Epithelial cell of esophagus (primary cell): ENCODE data around the gene SLAMF6.

ENCODE experiments used
- DNase-seq: peaks from one replicate; pipeline ENCODE4 v3.0.0; 2010; ENCODE audit warnings: low read depth
- H3K4me3 ChIP-seq: 2 replicates; pipeline ENCODE4 v1.5.1; 2011; ENCODE audit warnings: mild to moderate bottlenecking, low read length, control low read depth
- TF ChIP-seq, protein P1 (sequence below): IDR thresholded peaks from 2 replicates; pipeline ENCODE4 v1.5.1; 2011; ENCODE audit warnings: low read depth, mild to moderate bottlenecking, low read length, control low read depth, inconsistent platforms; ENCODE audit not compliant: insufficient read depth; ENCODE audit errors: missing control alignments

SLAMF6 gene

DNA sequence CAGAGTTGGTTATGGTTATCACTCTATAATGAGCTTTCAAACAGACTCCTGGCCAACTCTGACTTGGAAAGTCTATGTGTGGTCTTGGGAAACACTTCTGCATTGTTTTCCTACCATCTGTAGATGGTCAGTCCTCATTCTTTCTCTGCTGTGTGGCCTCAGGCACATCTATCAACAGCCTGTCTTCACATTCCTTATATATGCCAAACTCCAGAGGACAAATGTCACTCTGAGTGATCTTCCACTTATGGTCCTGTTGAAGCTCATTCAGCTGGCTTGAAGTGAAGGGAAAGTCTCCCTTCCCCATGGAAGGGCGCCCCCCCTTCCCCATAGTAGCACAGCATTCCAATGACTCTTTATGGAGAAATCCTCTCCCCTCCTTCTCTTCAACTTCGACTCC, 64.0 kb downstream of the SLAMF6 start:
- H3K4me3 ChIP-seq = no peak overlapping the region
- TF ChIP-seq, protein P1, sequence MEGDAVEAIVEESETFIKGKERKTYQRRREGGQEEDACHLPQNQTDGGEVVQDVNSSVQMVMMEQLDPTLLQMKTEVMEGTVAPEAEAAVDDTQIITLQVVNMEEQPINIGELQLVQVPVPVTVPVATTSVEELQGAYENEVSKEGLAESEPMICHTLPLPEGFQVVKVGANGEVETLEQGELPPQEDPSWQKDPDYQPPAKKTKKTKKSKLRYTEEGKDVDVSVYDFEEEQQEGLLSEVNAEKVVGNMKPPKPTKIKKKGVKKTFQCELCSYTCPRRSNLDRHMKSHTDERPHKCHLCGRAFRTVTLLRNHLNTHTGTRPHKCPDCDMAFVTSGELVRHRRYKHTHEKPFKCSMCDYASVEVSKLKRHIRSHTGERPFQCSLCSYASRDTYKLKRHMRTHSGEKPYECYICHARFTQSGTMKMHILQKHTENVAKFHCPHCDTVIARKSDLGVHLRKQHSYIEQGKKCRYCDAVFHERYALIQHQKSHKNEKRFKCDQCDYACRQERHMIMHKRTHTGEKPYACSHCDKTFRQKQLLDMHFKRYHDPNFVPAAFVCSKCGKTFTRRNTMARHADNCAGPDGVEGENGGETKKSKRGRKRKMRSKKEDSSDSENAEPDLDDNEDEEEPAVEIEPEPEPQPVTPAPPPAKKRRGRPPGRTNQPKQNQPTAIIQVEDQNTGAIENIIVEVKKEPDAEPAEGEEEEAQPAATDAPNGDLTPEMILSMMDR = no peak
- no peak for DNase-seq

DNA sequence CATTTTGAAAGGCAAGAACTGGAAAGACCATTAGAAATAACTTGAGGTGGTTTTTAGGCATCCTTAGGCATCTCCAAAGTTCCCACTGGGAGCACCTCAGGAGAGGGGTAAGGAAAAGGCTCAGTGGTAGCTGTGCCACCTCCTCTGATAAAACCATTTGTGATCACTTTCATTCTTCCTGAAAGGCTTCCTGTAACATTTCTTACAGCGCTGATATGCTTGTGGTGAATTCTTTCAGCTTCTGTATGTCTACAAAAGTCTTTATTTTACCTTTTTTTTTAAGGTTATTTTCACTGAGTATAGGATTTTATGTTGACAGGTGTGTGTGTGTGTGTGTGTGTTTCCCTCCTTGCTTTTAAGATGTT, 67.9 kb downstream of the SLAMF6 start:
- H3K4me3 ChIP-seq = no peak overlapping the region
- DNase-seq = no peak
- TF ChIP-seq, protein P1 = no peak

DNA sequence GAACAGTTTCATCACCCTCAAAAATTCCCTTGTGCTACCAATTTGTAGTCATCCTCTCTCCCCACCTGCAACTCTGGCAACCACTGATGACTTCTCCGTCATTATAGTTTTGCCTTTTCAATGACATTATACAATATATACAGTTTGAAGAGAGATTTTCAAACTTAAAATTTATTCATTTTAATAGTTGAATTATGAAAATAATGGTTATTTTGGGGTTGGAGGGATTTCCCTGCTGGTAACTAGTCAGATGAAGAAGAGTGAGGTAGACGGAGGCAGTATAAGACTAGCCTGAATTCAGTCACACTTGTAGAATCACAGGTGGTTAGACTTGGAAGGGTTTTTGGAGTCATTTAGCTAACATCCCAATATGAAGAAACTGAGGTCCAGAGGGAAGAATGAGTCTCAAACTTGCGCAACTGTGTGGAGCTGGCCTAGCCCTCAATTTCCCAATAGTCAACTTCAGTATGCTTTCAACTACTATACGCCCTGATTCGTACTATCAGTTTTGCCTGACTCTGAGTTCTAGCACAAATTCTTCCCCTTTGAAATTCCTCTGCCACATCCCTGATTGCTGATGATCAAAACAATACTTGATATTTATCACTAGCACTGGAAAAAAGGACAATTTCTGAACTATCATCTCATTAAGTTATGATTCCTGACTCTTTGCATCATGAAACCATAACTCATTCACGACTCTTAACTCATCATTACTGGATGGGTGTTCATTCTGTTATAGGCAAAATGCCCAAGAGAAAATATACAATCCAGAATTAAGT, 68.5 kb downstream of the SLAMF6 start:
- no peak overlapping the region for H3K4me3 ChIP-seq
- DNase-seq = no peak
- TF ChIP-seq, protein P1 = no peak

DNA sequence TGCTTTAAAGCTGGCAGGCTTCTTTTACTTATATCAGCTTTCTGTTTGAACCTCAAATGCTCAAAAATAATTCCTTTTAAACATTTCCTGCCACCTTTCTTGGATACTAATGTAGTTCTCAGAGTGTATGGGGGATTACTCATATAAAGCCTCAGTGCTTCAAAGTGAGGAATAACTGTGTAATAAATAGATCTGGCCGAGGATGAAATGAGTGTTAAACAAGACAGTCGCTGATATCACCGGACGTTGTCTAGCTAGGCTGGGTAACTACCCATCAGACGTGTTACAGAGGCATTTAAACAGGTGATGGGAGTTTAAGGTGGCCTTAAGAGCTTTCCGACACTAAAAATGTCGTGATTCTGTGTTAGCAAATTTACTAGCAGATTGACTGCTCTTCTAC, 69.6 kb downstream of the SLAMF6 start:
- TF ChIP-seq, protein P1 = no peak
- no peak overlapping the region for H3K4me3 ChIP-seq
- DNase-seq = no peak

DNA sequence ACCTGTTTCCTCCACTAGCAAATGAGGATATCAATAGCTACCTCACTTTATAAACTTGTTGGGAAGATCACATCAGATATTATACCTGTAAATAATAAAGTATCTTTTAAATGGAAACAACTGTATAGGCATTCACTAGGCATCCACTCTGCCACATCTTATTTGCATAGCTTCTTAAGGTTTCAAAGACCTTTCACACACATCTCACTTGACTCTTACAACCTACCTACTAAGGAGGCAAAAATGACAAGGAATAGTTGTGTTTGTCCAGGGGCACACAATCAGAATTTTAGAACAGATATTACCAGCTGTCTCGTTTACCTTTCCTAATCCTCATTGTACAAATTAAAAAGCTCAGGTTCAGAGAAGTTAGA, 71.2 kb downstream of the SLAMF6 start:
- no peak for DNase-seq
- TF ChIP-seq, protein P1 = no peak
- H3K4me3 ChIP-seq = no peak overlapping the region

DNA sequence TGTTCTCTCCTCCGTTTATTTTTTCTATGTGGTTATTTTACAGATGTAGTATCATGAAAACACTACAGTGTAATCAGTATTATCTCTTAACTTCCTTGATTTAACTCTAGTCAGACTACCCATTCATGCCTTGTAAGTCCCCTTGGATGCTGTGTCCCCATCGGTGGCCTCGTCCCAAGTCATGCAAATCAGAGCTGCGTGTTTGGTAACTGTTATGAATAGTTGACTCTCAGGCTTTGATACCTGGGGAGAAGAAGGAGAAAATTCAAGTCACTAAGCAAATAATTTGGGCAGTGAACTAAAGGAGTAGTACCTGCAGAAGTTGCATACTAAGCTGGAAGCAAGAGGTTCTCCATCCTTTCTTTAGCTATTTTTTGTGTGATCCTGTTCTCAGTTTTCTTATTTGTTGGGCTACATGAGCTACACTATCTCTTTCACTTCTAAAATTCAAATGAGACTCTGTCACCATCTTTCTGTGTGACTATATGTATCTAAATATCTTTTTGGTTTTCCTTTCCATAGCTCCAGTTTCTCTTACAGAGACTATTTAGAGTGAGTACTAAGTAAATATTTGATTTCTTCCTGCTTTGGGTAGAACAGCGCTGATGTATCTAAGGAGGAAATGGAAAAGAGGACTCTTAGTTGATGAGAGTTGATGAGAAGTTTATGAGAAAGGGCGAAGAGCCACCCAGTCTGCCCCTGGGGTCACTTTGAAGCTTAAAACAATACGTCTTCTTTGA, 71.8 kb downstream of the SLAMF6 start:
- H3K4me3 ChIP-seq = no peak overlapping the region
- TF ChIP-seq, protein P1 = no peak
- no peak for DNase-seq

- H3K4me3 ChIP-seq = no peak overlapping the region
- no peak for DNase-seq
- TF ChIP-seq, protein P1 = no peak
Measured at GRCh38 chr1:160449494-160449893, 73.6 kb downstream of the SLAMF6 start.
